ENCODE results near the gene TMEM116. TPM values are rescaled to one million over a fixed set of nuclear protein-coding genes. Genes with fewer than 3 reads are reported as not detected.

Gene TMEM116
- total and polyA plus RNA-seq, 2 donors (not counting 3 experiments of a cell fraction or from before 2014, with no cell fraction given): 1.6 to 3.9 TPM

DNA sequence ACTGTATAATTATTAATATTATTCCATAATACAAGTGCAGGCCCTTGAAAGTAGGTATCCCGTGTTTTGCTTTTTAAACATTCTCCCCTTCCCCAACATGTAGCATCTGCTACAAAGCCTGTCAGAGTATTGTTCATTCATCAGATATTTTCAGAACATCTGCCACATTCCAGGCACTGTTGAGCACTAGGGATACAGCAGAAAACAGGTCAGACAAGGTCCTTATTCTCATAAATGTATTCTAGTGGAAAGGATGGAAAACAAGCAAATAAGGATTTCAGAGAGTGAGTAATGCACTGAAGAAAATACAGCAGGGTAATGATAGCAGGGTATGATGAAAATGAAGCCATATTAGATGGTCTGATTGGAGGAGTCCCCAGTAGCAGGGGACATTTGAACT is 4.1 kb upstream of the TMEM116 start:
- H3K9me1 ChIP-seq (replicated peaks; ENCODE audit: control insufficient read depth, extremely low read depth, insufficient read depth, low read length): no peaks in the 10 kb centered on the region
- H2AFZ ChIP-seq (ENCODE audit: low read depth, low read length): no peak overlapping the region
- DNase-seq (ENCODE audit: low read depth, low spot score) (no peak), FAIRE-seq (no peak)
- dilution Hi-C loops (cut with MboI; ENCODE audit: extremely low pct_ligation_motif_present, low sequenced_read_pairs): no loop called here
- peaks cover 65% of the 10 kb centered on the region for H3K79me2 ChIP-seq (ENCODE audit: control insufficient read depth, insufficient read depth, low read length)
- no peak overlapping the region for H3K9ac ChIP-seq (replicated peaks; ENCODE audit: extremely low read depth, insufficient read depth, low read length)
- intact Hi-C loops (cut with micrococcal nuclease): loop anchor here (10.0 kb wide), 1 partner anchor 368 kb away; the partner anchor contains the start of gene HECTD4
- H3K36me3 ChIP-seq (ENCODE audit: control insufficient read depth in 2 of 2, extremely low read depth in 1 of 2, insufficient read depth in 2 of 2, low read length in 2 of 2): peaks cover 4 to 9% of the 10 kb centered on the region in 2 experiments
- no peaks in the 10 kb centered on the region for H3K27me3 ChIP-seq (ENCODE audit: control insufficient read depth in 2 of 2, insufficient read depth in 2 of 2, low read length in 2 of 2)
- TF ChIP-seq POLR2A (IDR thresholded peaks at IDR 0.05; ENCODE audit: low read depth, low read length) (no peak), JUN (IDR thresholded peaks at IDR 0.05; ENCODE audit: borderline replicate concordance, insufficient read depth, insufficient read length, low read depth) (no peak), POLR2AphosphoS5 (IDR thresholded peaks at IDR 0.05; ENCODE audit: insufficient read depth, low read depth, low read length) (no peak), FOS (IDR thresholded peaks at IDR 0.05; ENCODE audit: borderline replicate concordance, insufficient read depth, low read length) (no peak), MAX (IDR thresholded peaks at IDR 0.05; ENCODE audit: insufficient read depth, insufficient read length) (no peak), MYC (IDR thresholded peaks at IDR 0.05; ENCODE audit: low read depth, low read length) (no peak), GATA2 (IDR thresholded peaks at IDR 0.05; ENCODE audit: insufficient read depth, insufficient read length, low read depth, low read length) (no peak), EZH2 (IDR thresholded peaks at IDR 0.05; ENCODE audit: borderline replicate concordance, low read depth, low read length, severe bottlenecking) (no peak)
- TF ChIP-seq, protein P1, sequence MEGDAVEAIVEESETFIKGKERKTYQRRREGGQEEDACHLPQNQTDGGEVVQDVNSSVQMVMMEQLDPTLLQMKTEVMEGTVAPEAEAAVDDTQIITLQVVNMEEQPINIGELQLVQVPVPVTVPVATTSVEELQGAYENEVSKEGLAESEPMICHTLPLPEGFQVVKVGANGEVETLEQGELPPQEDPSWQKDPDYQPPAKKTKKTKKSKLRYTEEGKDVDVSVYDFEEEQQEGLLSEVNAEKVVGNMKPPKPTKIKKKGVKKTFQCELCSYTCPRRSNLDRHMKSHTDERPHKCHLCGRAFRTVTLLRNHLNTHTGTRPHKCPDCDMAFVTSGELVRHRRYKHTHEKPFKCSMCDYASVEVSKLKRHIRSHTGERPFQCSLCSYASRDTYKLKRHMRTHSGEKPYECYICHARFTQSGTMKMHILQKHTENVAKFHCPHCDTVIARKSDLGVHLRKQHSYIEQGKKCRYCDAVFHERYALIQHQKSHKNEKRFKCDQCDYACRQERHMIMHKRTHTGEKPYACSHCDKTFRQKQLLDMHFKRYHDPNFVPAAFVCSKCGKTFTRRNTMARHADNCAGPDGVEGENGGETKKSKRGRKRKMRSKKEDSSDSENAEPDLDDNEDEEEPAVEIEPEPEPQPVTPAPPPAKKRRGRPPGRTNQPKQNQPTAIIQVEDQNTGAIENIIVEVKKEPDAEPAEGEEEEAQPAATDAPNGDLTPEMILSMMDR (IDR thresholded peaks at IDR 0.05; ENCODE audit: extremely low read depth in 1 of 2, insufficient read depth in 1 of 2, low read depth in 1 of 2, low read length in 2 of 2): no peak
- no peak overlapping the region for H3K4me3 ChIP-seq (replicated peaks in 1 of 3; ENCODE audit: insufficient read depth in 1 of 3, low read depth in 1 of 3, low read length in 3 of 3)
- H3K9me3 ChIP-seq (replicated peaks; ENCODE audit: control insufficient read depth, insufficient read depth, low read length): no peaks in the 10 kb centered on the region
- ChIA-PET CTCF (no interaction called here), POLR2A (no interaction called here)
- H3K4me1 ChIP-seq (ENCODE audit: control insufficient read depth, extremely low read depth, insufficient read depth, low read length): peaks cover 25% of the 10 kb centered on the region
- H4K20me1 ChIP-seq (replicated peaks; ENCODE audit: control insufficient read depth, extremely low read depth, insufficient read depth, low read length): peaks cover 3% of the 10 kb centered on the region
- no TSS peak for BruUV-seq (replicated peaks)
- no peak overlapping the region for H3K27ac ChIP-seq (ENCODE audit: insufficient read depth, low read depth, low read length)
- H3K4me2 ChIP-seq (ENCODE audit: insufficient read depth, low read length): no peak overlapping the region

All from endothelial cell of umbilical vein (primary cell).